Measurements from ENCODE around the gene CTIF. TPM values are rescaled to one million over a fixed set of nuclear protein-coding genes. Genes with fewer than 3 reads are reported as not detected.

Gene CTIF
- total RNA-seq, 1 experiment from 2014 or later = 8.3 TPM

DNA sequence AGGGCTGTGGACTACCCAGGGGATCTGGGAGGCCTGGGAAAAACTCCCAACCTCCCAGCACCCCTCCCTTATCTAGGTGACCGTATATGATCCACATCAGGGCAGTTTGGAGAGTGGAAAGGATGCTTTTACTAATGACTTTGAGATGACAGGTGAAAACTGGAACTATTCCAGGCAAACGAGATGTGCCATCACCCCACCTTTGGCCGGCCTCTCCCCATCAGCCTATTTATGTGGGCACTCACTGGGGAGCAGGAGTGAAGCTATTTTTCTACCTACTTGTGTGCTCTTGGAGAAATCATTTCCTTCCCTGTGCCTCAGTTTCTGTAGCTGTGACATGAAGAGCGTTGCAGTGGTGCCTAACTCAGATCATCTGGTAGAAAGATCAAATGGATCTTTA lies 304.8 kb downstream of the CTIF start:
- DNase-seq (ENCODE audit: low spot score) = no peak

DNA sequence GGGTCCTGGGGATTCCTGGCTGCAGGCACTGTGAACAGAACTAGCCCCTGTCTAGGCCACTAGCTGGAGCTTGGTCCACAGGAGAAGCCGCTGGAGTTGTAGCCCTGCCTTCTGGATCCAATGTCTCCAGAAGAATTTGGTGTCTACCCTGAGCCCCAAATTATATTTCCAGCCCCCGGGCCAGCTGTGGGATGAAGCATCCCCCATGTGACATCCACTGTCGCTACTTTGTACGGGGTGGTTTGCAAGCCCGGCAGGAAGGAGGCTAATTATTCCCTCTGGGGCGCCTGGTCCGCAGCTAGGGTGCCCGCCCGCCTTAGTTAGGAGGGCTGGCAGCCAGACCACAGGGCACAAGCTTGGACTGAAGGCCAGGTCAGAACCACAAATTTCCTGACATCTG lies 305.4 kb downstream of the CTIF start:
- DNase-seq (ENCODE audit: low spot score) = no peak

DNA sequence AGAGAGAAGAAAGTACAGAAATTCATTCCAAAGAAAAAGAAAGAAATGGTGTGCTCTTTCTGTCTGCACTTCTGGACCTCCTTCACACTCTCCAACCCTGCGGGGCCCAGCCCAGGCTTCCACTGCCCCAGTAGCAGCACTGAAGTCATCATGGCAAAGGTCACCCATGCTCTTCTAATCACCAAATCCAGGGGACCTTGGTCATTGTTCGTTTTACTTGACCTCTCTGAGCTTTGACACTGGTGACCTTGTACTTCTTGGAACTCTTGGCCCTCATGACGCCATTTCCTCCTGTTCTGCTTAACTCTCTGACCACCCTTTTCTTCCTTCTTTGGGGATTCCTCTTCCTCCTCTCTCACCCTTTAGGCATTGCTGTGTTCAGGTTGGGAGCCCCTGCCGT lies 306.3 kb downstream of the CTIF start:
- DNase-seq (ENCODE audit: low spot score) = no peak

DNA sequence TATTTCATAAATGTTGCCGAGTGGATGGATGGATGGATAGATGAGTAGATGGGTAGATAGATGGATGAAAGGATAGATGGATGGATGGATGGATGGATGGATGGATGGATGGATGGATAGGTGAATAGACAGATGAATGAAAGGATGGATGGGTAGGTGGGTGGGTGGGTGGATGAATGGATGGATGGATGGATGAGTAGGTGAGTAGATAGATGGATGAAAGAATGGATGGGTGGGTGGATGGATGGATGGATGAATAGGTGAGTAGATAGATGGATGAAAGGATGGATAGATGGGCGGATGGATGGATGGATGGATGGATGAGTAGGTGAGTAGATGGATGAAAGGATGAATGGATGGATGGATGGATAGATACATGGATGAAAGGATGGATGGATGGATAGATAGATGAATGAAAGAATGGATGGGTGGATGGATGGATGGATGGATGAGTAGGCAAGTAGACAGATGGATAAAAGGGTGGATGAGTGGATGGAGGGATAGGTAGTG lies 307.6 kb downstream of the CTIF start:
- no peak for DNase-seq (ENCODE audit: low spot score)

DNA sequence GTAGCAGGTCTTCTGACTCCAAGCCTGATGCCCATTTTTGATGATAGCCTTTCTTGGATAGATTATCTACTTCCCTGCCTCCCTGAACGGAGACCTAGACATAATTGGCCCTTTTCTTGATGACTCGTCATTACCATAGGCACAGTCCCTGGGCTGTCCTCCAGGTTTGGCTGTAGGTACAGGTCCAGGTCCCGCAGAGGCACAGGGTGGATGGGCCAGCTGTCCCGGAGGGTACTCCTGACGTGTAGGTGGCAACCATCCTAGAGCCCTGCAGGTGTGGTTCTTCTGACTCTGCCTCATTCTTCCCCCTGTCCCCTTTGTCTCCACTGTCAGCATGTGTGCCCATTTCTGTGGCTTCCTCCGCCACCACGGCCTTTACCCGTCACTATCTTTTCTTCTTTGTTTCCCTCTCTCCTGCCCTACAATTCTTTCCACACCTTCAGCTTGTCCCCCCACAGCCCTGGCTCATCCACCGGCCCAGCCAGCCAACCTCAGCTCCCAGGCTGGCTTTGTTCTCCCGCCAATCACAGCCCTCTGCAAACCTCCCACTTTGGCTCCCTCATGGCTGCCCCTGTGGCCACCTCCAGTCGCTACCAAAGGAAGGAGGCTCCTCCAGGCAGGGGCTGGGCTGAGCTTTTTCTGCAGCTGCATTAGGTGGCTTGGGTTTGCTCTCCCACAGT lies 309.1 kb downstream of the CTIF start:
- DNase-seq (ENCODE audit: low spot score) = no peak

DNA sequence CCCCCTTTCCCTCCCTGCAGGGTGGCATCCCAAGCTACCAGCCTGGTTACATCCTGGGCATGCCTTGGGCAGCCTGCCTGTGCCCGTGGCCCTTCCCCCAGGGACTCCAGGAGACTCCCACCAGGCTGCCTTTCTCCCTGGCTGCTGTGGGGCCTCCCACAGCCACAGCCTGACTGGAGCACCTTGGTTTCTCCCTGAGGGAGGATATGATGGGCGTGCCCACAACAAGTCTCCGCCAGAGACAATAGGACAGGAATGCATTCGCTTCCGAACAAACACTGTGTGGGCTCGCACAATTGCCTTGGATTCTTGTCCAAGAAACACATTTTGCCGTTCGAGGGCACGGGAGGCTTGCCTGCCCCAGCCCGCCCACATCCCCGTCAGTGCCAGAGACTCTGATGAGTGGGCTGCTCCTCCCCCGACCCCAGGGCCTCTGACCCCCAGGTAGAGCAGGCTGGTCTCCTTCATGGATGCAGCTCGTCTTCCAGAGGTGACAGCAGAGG lies 309.9 kb downstream of the CTIF start:
- no peak for DNase-seq (ENCODE audit: low spot score)

DNA sequence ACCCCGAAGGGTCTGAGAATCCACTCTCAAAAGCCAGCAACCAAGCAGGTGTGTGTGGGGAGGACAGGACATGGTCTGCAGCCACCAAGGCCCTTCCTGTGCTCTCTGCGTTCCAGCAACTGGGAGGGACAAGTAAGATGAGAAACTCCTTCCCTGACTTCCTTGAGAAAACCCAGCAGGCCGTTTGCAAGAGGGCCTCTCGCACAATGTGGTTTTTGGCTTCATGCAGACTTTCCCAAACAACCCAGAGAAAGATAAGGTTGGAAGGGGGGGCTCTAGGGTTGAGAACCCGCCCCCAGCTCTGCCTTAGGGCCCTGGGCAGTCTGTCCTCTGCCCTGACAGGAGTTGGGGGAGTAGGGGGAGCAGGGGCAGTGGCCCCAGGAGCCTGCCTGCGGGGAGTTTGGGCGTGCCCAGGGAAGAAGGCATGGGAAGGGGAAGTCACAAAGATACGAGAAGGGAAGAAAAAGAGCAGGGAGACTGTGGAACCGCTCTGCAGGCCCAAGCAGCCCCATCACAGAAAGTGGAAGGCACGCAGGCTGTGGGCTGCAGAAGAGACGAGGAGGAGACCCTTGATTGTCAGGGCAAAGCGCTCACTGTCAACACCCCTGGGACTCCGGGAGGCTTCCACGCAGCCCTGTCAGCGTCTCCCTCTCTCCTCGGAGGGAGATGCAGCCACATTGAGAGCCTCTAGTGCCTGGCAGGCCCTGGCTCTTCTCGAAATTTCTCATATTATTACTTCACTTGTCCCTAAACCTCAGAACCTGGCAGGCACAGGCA lies 312.2 kb downstream of the CTIF start:
- no peak for DNase-seq (ENCODE audit: low spot score)

DNA sequence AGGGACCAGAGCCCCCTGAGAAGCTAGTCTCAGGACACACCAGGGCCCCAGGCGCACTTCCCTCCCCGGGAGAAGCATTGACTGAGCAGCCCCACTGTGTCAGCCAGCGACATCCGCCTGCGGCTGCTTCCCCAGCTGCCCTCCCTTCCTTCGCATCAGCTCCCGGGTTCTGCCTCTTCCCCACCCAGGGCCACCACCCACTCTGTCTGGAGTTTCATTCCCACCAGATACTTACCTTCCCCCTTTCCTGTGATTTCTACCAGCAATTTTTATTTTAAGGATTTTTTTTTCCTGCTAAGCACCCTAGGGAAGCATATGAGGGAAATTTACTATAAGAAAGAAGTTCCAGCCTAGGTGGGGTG lies 312.7 kb downstream of the CTIF start:
- DNase-seq (ENCODE audit: low spot score) = no peak

DNA sequence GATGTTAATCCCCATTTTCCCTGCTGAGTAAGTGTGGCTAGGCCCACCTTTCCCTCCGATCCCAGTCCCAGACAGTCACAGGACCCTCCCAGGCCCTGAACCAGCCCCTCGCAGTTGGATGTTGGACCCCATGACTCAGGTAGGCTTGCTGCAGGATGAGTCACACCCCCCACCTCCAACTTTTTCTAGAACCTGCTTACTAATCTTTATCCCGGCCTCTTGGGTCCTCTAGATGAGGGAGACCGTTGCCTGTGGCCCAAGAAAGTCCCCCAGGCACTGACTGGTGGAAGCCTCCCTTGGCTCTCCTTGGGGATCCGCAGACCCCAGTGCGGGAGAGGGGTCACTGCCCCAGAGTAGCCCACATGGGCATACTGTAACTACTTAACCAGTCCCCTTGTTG lies 313.5 kb downstream of the CTIF start:
- DNase-seq (ENCODE audit: low spot score) = no peak

DNA sequence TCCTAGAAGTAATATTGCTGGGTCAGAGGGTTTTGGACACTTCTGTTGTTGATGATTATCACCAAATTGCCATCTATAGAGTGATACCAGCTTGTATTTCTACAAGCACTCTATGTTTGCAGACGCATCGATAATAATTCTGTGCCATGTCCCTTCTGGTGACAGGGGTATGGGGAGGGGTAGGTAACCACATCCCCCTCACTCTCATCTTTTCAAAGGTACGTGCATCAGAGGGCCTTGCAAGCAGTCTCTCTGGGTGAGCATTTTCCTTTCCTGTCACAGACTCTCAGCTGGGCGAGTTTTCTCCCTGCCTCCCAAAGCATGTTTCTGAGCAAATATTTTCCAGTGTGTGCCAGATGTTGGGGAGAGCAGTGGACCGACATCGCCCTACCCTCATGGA lies 314.0 kb downstream of the CTIF start:
- no peak for DNase-seq (ENCODE audit: low spot score)

DNA sequence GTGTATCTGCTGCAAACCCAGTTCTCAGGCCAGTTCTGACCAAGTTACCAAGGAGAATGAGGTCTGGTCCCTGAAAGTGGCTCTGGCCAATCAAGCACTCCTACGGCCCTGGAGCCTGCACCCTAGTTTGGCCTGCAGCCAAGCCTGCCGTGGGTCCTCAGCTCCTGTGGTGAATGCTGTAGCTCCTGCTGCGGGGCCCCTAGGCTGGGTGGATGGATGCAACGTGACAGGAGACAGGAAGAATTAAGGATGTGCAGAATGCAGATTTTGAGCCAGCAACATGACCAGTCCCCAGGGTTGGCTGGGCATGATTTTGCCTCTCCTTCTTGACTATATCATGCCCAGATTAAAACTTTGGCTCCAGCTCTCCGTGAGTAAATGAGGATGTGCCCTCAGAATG lies 314.8 kb downstream of the CTIF start:
- no peak for DNase-seq (ENCODE audit: low spot score)

DNA sequence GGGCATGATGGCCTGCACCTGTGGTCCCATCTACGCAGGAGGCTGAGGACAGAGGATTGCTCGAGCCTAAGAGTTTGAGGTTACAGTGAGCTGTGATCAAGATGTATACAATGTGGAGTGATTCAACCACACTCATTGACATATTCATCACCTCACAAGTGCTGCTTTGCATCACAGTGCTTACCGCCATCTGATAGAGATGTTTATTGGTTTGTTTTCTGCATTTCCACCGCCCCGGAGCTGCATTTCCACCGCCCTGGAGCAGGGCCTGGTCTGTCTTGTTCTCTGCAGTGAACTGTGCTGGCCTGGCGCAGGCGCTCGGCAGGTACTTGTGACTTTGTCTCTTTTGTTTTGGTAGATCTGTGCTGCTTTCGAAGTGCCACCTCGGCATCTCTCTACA lies 315.9 kb downstream of the CTIF start:
- DNase-seq (ENCODE audit: low spot score) = no peak

DNA sequence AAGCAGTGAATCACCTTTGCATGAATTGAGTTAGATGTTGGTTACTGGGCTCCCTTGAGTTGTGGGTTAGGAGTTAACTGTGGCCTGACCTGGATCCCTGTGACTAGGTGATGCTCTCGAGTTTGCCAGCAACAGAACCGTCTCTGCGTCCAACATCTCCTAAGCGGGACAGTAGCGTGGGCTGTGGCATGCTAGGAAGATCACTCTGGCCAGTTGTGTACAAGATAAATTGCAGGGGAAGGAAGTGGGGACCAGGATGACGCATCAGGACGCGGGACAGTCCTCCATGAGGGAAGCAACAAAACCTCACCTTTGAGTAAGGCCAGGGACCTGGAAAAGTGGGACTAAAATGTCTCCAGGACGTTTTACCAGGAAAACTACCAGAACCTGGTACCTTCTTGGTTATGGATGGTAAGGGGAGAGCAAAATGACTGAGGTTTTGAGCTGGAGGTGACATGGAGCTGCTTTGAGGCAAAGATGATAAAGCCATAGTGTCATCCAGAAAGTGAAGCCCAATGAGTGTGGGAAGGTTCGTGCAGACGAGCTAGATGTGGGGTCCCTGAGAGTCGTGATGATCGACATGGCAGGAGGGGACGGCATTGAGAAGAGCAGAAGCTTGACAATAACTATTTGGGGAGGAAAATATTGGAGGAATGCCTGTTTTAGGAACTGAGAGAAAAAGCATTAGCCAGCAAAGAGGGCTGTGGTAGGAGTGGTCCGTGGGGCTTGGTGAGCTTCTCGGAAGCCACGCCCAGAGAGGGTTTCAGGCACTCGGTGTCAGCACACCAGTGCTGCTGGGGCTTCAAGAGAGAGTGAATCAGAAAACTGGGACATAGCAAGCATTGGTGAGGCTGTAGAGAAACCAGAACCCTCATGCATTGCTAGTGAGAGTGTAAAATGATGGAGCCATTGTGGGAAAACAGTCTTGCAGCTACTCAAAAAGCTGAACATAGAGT lies 316.9 kb downstream of the CTIF start:
- DNase-seq (ENCODE audit: low spot score) = no peak

DNA sequence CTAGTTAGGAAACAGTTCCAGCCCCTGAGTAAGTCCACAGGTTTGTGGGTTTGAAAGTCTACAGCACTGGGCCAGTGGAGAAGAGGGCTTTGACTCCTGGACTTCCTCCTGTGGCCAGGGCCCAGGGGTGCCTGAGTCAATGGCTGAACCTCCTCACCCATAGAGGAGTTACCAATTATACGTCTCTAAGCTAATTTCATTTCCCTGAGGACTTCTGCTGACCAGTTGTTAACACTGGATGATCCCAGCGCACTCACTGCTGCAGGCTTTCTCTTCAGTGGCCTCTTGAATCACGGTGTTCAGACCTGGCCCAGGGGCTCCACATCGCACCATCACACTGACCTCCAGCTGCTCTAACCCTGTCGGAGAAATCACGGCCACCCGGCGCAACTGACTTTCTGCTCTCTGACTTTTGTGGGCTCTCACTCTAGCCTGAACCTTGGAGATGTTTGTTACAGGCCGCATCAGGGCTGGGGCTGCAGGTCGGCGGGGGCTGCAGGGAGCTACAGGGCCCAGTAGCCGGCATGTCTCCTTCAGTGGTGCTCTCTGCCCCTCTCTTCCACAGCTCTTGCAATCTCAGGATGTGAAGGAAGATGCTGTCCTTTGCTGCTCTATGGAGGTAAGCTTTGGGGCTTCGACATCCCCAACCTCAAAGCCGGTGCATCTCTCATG lies 318.3 kb downstream of the CTIF start:
- no peak for DNase-seq (ENCODE audit: low spot score)

DNA sequence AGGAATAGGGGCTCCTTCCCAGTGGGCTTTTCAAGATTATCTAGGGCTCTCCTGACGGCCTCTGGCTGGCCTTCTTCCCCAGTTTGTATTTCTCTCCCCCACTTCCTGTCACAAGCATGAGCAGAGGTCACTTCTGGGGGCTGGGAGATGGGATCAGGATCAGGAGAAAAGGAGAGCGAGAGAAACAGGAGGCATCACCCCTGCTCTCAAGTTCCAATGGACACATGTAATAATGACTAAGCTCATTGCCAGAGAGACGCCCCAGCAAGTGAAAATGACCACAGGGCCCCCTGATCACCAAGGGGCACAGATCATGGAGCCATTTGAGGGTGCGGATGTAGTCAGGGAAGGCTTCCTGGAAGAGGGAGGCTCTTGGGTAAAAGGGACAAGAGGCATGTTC lies 319.8 kb downstream of the CTIF start:
- no peak for DNase-seq (ENCODE audit: low spot score)

DNA sequence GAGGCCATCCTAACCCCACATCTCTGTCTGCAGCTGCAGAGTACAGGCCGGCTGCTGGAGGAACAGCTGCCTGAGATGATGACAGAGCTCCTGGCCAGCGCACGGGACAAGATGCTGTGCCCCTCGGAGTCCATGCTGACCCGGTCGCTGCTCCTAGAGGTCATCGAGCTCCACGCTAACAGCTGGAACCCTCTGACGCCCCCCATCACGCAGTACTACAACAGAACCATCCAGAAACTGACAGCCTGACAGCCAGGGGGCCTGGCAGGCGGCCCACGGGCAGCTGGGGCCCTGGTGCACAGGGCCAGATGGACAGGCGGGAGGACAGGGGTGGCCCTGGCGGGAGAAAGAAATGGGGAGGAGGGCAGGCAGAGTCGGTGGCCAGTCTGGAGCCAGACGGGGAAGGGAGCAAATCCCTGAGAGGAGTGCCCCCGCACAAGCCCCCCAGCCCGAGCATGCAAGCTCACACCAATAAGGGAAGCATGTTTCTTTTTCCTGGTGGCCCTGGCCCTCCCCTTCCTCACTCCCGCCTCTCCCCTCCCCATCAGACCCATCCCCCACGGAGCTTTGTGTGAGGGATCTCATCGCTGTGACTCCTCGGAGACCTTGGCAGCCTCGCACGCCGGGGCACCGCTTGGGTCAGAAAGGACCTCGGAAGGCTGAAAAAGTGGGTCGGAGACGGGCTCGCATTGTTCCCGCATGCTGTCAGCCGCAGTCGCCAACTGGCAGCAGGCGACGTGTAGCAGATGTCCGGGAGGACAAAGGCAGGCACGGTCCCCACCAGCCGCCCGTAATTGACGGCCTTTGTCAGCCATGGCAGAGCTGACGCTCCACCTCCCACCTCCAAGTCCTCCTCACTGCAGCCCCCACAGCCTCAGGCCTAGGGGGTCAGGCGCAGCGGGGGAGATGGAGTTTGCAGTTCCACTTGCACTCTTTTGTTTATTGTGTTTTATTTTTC lies 320.8 kb downstream of the CTIF start:
- DNase-seq (ENCODE audit: low spot score) = no peak

DNA sequence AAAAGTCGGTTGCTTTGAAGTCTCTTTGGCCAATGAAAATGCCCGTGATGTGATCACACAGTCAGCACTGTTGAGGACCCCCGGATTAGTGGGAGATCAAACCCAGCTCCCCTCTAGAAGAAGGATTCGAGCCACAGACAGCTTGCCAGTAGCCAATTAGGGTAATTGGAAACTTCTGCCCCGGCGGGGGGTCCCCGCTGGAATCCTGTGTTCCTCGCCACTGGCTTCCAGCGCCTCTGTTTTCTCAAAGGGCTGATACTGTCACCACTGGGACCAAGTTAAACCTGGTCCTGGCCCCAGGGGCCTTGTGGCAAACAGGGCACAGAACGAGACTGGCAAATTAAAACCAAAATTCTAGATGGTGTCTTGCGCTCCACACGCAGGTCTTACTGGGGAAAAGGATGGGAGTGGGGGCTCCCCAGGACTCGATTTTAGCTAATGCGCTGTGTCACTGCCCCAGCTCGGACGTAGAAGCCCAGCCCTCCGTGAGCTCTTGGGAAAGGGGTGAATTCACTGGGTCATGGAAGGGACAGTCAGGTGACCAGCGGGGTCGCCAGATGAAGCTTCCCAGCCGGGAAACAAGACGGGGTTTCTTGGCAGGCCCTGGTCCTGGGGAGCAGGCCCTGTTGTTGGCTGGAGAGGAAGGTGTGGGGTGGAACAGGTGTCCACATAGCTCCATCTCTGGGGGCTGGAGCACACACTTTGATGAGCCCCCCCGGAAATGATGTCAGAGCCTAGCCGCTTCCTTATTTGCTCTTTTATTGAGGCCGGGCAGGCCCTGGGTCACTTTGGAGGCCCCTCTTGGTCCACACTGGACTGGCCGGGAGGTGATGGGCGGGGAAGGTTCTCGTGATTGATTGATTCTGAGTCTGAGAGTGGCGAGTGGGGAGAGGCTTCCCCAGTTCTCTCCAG lies 321.7 kb downstream of the CTIF start:
- DNase-seq (ENCODE audit: low spot score) = no peak

DNA sequence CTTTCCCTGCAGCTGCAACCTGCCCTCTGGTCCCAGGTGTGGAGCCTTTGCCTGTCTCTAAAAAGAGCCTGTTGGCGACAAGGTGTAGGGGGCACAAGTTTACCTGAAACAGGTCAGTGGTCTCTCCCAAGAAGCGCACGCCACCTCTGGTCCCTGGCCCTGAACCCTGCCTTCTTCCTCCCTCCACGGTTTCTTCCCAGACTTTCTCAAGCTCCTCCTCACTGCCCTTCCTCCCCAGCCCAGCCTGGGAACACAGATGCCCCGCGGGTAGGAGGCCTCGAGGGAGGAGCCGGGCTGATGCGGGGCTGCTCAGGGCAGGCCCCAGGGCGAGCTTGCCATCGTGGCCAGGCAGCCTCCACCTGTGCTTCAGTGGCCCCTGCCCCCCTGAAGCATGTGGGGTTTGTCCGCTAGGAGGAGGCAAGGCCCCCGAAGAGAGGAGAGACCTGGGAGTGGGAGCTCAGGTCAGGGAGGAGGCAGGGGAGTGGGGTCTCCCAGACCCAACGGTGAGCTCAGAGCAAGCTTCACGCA lies 322.4 kb downstream of the CTIF start:
- DNase-seq (ENCODE audit: low spot score) = no peak

DNA sequence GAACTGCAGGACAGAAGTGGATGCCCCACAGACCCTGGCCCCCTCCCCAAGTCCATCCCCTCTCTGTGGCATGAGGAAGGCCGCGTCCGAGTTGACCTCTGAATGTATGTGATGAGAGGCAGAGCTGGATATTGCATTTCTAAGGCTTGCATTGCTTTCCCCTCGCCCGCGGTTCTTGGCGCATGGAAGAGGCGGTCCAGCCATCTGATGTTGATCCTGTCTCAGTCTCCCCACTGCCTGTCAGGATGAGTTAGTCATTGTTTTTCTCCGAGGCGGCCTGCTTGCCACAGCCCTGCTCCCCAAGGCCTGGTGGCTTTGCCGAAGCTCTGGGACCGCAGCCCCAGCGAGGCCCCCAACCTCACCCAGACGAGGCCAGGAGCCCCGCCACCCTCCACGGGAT lies 323.3 kb downstream of the CTIF start:
- no peak for DNase-seq (ENCODE audit: low spot score)

All from HT-29 (cell line).